ENCODE measurements around the gene SLC35A3. TPM values are rescaled to one million over a fixed set of nuclear protein-coding genes. Genes with fewer than 3 reads are reported as not detected.

Gene SLC35A3
- total RNA-seq, 1 experiment from 2014 or later: 16.9 TPM

GRCh38 chr1:100070201-100070939 lies 100.6 kb downstream of the SLC35A3 start:
- Histone ChIP-seq H3K36me3 (ENCODE audit: control insufficient read depth, insufficient read depth, low read length) (no peaks in the 10 kb centered on the region), H3K4me1 (no peaks in the 10 kb centered on the region), H3K9me3 (no peaks in the 10 kb centered on the region), H3K27me3 (replicated peaks; ENCODE audit: control insufficient read depth, insufficient read depth, low read length) (no peaks in the 10 kb centered on the region), H3K4me3 (ENCODE audit: low read depth, low read length) (no peak overlapping the region)
- Mint-ChIP-seq H3K27ac (ENCODE audit: unreplicated experiment) (no peak overlapping the region), H3K36me3 (ENCODE audit: insufficient read depth, unreplicated experiment) (peaks cover 57% of the 10 kb centered on the region), H3K4me3 (ENCODE audit: unreplicated experiment) (no peak overlapping the region), H3K4me1 (ENCODE audit: low read depth, unreplicated experiment) (no peaks in the 10 kb centered on the region), H3K27me3 (ENCODE audit: insufficient read depth, unreplicated experiment) (no peaks in the 10 kb centered on the region), H3K9me3 (ENCODE audit: unreplicated experiment) (no peaks in the 10 kb centered on the region)
- no peak for TF ChIP-seq CTCF (IDR thresholded peaks at IDR 0.05; ENCODE audit: insufficient read depth in 1 of 2, low read depth in 1 of 2, low read length in 1 of 2, severe bottlenecking in 1 of 2, unreplicated experiment in 1 of 2)
- ChIA-PET CTCF (no interaction called here), POLR2A (no interaction called here)
- intact Hi-C loops (cut with micrococcal nuclease; ENCODE audit: unreplicated experiment): no loop called here
- no peak for DNase-seq
- no TSS peak for BruUV-seq (replicated peaks)

- no peak overlapping the region for H3K27ac Mint-ChIP-seq (ENCODE audit: unreplicated experiment)
- H3K27me3 ChIP-seq (replicated peaks; ENCODE audit: control insufficient read depth, insufficient read depth, low read length): no peaks in the 10 kb centered on the region
- H3K9me3 ChIP-seq: no peaks in the 10 kb centered on the region
- H3K4me1 Mint-ChIP-seq (ENCODE audit: low read depth, unreplicated experiment): no peaks in the 10 kb centered on the region
- DNase-seq: no peak
- BruUV-seq (replicated peaks): no TSS peak
- no peaks in the 10 kb centered on the region for H3K36me3 ChIP-seq (ENCODE audit: control insufficient read depth, insufficient read depth, low read length)
- no peaks in the 10 kb centered on the region for H3K4me1 ChIP-seq
- H3K27me3 Mint-ChIP-seq (ENCODE audit: insufficient read depth, unreplicated experiment): no peaks in the 10 kb centered on the region
- peaks cover 58% of the 10 kb centered on the region for H3K36me3 Mint-ChIP-seq (ENCODE audit: insufficient read depth, unreplicated experiment)
- no peak overlapping the region for H3K4me3 Mint-ChIP-seq (ENCODE audit: unreplicated experiment)
- no peak overlapping the region for H3K4me3 ChIP-seq (ENCODE audit: low read depth, low read length)
- ChIA-PET POLR2A (no interaction called here), CTCF (no interaction called here)
- H3K9me3 Mint-ChIP-seq (ENCODE audit: unreplicated experiment): no peaks in the 10 kb centered on the region
- intact Hi-C loops (cut with micrococcal nuclease; ENCODE audit: unreplicated experiment): no loop called here
- no peak for TF ChIP-seq CTCF (IDR thresholded peaks at IDR 0.05; ENCODE audit: insufficient read depth in 1 of 2, low read depth in 1 of 2, low read length in 1 of 2, severe bottlenecking in 1 of 2, unreplicated experiment in 1 of 2)
Observed at GRCh38 chr1:100073531-100073930, 103.7 kb downstream of the SLC35A3 start.

- H3K27me3 ChIP-seq (replicated peaks; ENCODE audit: control insufficient read depth, insufficient read depth, low read length): no peaks in the 10 kb centered on the region
- H3K9me3 Mint-ChIP-seq (ENCODE audit: unreplicated experiment): no peaks in the 10 kb centered on the region
- no peaks in the 10 kb centered on the region for H3K36me3 ChIP-seq (ENCODE audit: control insufficient read depth, insufficient read depth, low read length)
- no peaks in the 10 kb centered on the region for H3K4me1 Mint-ChIP-seq (ENCODE audit: low read depth, unreplicated experiment)
- H3K36me3 Mint-ChIP-seq (ENCODE audit: insufficient read depth, unreplicated experiment): peaks cover 61% of the 10 kb centered on the region
- no peak overlapping the region for H3K27ac Mint-ChIP-seq (ENCODE audit: unreplicated experiment)
- TF ChIP-seq CTCF (IDR thresholded peaks at IDR 0.05; ENCODE audit: insufficient read depth in 1 of 2, low read depth in 1 of 2, low read length in 1 of 2, severe bottlenecking in 1 of 2, unreplicated experiment in 1 of 2): no peak
- intact Hi-C loops (cut with micrococcal nuclease; ENCODE audit: unreplicated experiment): no loop called here
- H3K9me3 ChIP-seq: no peaks in the 10 kb centered on the region
- no TSS peak for BruUV-seq (replicated peaks)
- no peaks in the 10 kb centered on the region for H3K4me1 ChIP-seq
- no peaks in the 10 kb centered on the region for H3K27me3 Mint-ChIP-seq (ENCODE audit: insufficient read depth, unreplicated experiment)
- DNase-seq: no peak
- H3K4me3 ChIP-seq (ENCODE audit: low read depth, low read length): no peak overlapping the region
- H3K4me3 Mint-ChIP-seq (ENCODE audit: unreplicated experiment): no peak overlapping the region
- POLR2A ChIA-PET: no interaction called here
- CTCF ChIA-PET: no interaction called here
Observed at GRCh38 chr1:100074604-100075395, 105.0 kb downstream of the SLC35A3 start.

All from Caco-2 (cell line).